Naive thymus-derived CD4-positive, alpha-beta T cell (primary cell): ENCODE data around the gene ARR3. TPM values are rescaled to one million over a fixed set of nuclear protein-coding genes. Genes with fewer than 3 reads are reported as not detected.
"Not testable (repeated sequence)": the region's sequence is repeated elsewhere in the genome, so short reads cannot be mapped to it uniquely, and the experiment has no call there.

Source experiments
- ATAC-seq: fragments of 150-1000 bp; cut with Tn5 transposase; 2 replicates; pipeline ENCODE4 v1.10.0; 2021; ENCODE audit warnings: mild to moderate bottlenecking, moderate library complexity
- CTCF ChIA-PET: fragments of 350-600 bp; sonication (Branson Sonifier 250); formaldehyde crosslinking; loops from one replicate; lab custom pipeline; 2021; ENCODE audit warnings: antibody characterized with exemption; lab: Charles Lee
- POLR2A ChIA-PET: fragments of 350-600 bp; sonication (Branson Sonifier 250); formaldehyde crosslinking; loops from one replicate; lab custom pipeline; 2021; ENCODE audit warnings: antibody characterized with exemption, inconsistent platforms; lab: Charles Lee
- DNase-seq, 9 donors: peaks; one replicate each; pipeline versions ENCODE4 v3.0.0 to v3.0.0-alpha.2; 2020 to 2022; ENCODE audit warnings: mixed read lengths in 1 of 9
- H3K27ac ChIP-seq: one replicate; pipeline ENCODE4 v1.7.0; 2013; ENCODE audit warnings: mild to moderate bottlenecking, low read depth, low read length, moderate library complexity
- H3K27me3 ChIP-seq, 2 donors: one replicate each; pipeline ENCODE4 v1.7.0; 2013; ENCODE audit warnings: low read length in 2 of 2, mild to moderate bottlenecking in 2 of 2, moderate library complexity in 2 of 2; ENCODE audit not compliant: control insufficient read depth in 2 of 2, insufficient read depth in 2 of 2
- H3K36me3 ChIP-seq, 3 experiments: 1 replicate in 2 of 3; 2 replicates in 1 of 3; pipeline ENCODE4 v1.7.0; 2013; ENCODE audit warnings: low read length in 3 of 3, mild to moderate bottlenecking in 3 of 3, moderate library complexity in 1 of 3; ENCODE audit not compliant: insufficient read depth in 3 of 3, control insufficient read depth in 2 of 3
- H3K4me1 ChIP-seq, 2 donors: one replicate each; pipeline ENCODE4 v1.7.0; 2013; ENCODE audit warnings: low read length in 2 of 2, mild to moderate bottlenecking in 2 of 2, moderate library complexity in 1 of 2; ENCODE audit not compliant: control insufficient read depth in 2 of 2, insufficient read depth in 2 of 2
- H3K4me3 ChIP-seq: 2 replicates; pipeline ENCODE4 v1.7.0; 2013; ENCODE audit warnings: mild to moderate bottlenecking, low read length
- H3K9me3 ChIP-seq, 3 experiments: 1 replicate in 2 of 3; 2 replicates in 1 of 3; pipeline ENCODE4 v1.7.0; 2013; ENCODE audit warnings: low read length in 3 of 3; ENCODE audit not compliant: control insufficient read depth in 2 of 3
- H3K27ac Mint-ChIP-seq, 9 donors: one replicate each; pipeline ENCODE4 v1.8.0; 2020 to 2022; ENCODE audit warnings: mixed read lengths in 9 of 9, mild to moderate bottlenecking in 8 of 9, moderate library complexity in 5 of 9, inconsistent platforms in 2 of 9
- H3K27me3 Mint-ChIP-seq, 5 donors: one replicate each; pipeline ENCODE4 v1.8.0; 2021 to 2022; ENCODE audit warnings: mixed read lengths in 5 of 5, mild to moderate bottlenecking in 1 of 5
- H3K36me3 Mint-ChIP-seq, 5 donors: one replicate each; pipeline ENCODE4 v1.8.0; 2020 to 2022; ENCODE audit warnings: mixed read lengths in 5 of 5, mild to moderate bottlenecking in 3 of 5, inconsistent platforms in 1 of 5
- H3K4me1 Mint-ChIP-seq, 7 donors: one replicate each; pipeline ENCODE4 v1.8.0; 2020 to 2022; ENCODE audit warnings: mixed read lengths in 7 of 7, mild to moderate bottlenecking in 3 of 7, inconsistent platforms in 1 of 7
- H3K4me3 Mint-ChIP-seq, 10 donors: one replicate each; pipeline ENCODE4 v1.8.0; 2020 to 2022; ENCODE audit warnings: mild to moderate bottlenecking in 10 of 10, mixed read lengths in 10 of 10, moderate library complexity in 6 of 10, inconsistent platforms in 2 of 10
- H3K9me3 Mint-ChIP-seq, 11 donors: one replicate each; pipeline ENCODE4 v1.8.0; 2020 to 2022; ENCODE audit warnings: mixed read lengths in 11 of 11, mild to moderate bottlenecking in 4 of 11, inconsistent platforms in 1 of 11, moderate library complexity in 1 of 11
- intact Hi-C, 2 donors: fragments of 100-400 bp; cut with micrococcal nuclease; formaldehyde crosslinking; loops; one replicate each; pipeline ENCODE4 v1.15.1; 2023
- polyA plus RNA-seq, 2 donors: library from polyadenylated mRNA; unstranded; fragments of 300-500 nt; fragmentation: Illumina TruSeq; gene quantifications; one replicate each; pipeline ENCODE4 v1.2.3, GENCODE V29; 2021
- total RNA-seq, 6 experiments: library from RNA in 5 of 6; stranded (reverse) in 5 of 6; gene quantifications; 1 replicate in 5 of 6; 2 replicates in 1 of 6; pipeline ENCODE4 v1.2.3 and lab custom pipeline; 2021 to 2026

The ARR3 gene
- total and polyA plus RNA-seq, 7 experiments from 2014 or later = not detected

GRCh38 chrX:70241501-70241900, 26.6 kb upstream of the ARR3 start:
- POLR2A ChIA-PET = no interaction called here
- H3K4me1 ChIP-seq = no peaks in the 10 kb centered on the region

GRCh38 chrX:70243601-70244000, 24.5 kb upstream of the ARR3 start:
- H3K27ac Mint-ChIP-seq, H3K4me1 Mint-ChIP-seq, H3K27me3 ChIP-seq, H3K4me1 ChIP-seq, H3K9me3 Mint-ChIP-seq, intact Hi-C loops, H3K36me3 Mint-ChIP-seq, ATAC-seq, H3K4me3 ChIP-seq, POLR2A ChIA-PET, H3K36me3 ChIP-seq, CTCF ChIA-PET, H3K9me3 ChIP-seq, H3K27ac ChIP-seq, H3K4me3 Mint-ChIP-seq, DNase-seq, H3K27me3 Mint-ChIP-seq: not testable (repeated sequence)

More at GRCh38 chrX:70241501-70241900, 26.6 kb upstream of the ARR3 start:
- Mint-ChIP-seq H3K27me3 (no peaks in the 10 kb centered on the region), H3K36me3 (peaks cover 0 to 2% (median 0%) of the 10 kb centered on the region in 5 donors), H3K4me1 (no peaks in the 10 kb centered on the region), H3K9me3 (no peaks in the 10 kb centered on the region), H3K4me3 (no peak overlapping the region), H3K27ac (no peak overlapping the region)
- no peak overlapping the region for H3K27ac ChIP-seq
- H3K27me3 ChIP-seq = no peaks in the 10 kb centered on the region
- no peak for ATAC-seq
- no peaks in the 10 kb centered on the region for H3K9me3 ChIP-seq
- no peak for DNase-seq
- H3K4me3 ChIP-seq = no peak overlapping the region
- CTCF ChIA-PET = no interaction called here
- intact Hi-C loops = no loop called here
- no peaks in the 10 kb centered on the region for H3K36me3 ChIP-seq

- Mint-ChIP-seq H3K4me1 (no peaks in the 10 kb centered on the region), H3K9me3 (no peaks in the 10 kb centered on the region), H3K27me3 (no peaks in the 10 kb centered on the region), H3K27ac (no peak overlapping the region), H3K4me3 (no peak overlapping the region), H3K36me3 (peaks cover 0 to 2% (median 0%) of the 10 kb centered on the region in 5 donors)
- CTCF ChIA-PET = no interaction called here
- H3K9me3 ChIP-seq = no peaks in the 10 kb centered on the region
- ATAC-seq (no peak), DNase-seq (no peak)
- H3K27ac ChIP-seq = no peak overlapping the region
- H3K4me3 ChIP-seq = no peak overlapping the region
- intact Hi-C loops = no loop called here
- no peaks in the 10 kb centered on the region for H3K4me1 ChIP-seq
- POLR2A ChIA-PET = no interaction called here
- H3K36me3 ChIP-seq = no peaks in the 10 kb centered on the region
- H3K27me3 ChIP-seq = no peaks in the 10 kb centered on the region
Measured at GRCh38 chrX:70244881-70245280, 23.3 kb upstream of the ARR3 start.

GRCh38 chrX:70247252-70247651, 20.9 kb upstream of the ARR3 start:
- Histone ChIP-seq H3K27me3 (no peaks in the 10 kb centered on the region), H3K9me3 (no peaks in the 10 kb centered on the region), H3K27ac (no peak overlapping the region), H3K4me1 (no peaks in the 10 kb centered on the region), H3K36me3 (no peaks in the 10 kb centered on the region), H3K4me3 (no peak overlapping the region)
- no peak for DNase-seq
- H3K4me3 Mint-ChIP-seq = no peak overlapping the region
- no peak overlapping the region for H3K27ac Mint-ChIP-seq
- ChIA-PET POLR2A (no interaction called here), CTCF (no interaction called here)
- no peaks in the 10 kb centered on the region for H3K9me3 Mint-ChIP-seq
- H3K27me3 Mint-ChIP-seq = no peaks in the 10 kb centered on the region
- no peak for ATAC-seq
- H3K4me1 Mint-ChIP-seq = no peaks in the 10 kb centered on the region
- intact Hi-C loops = no loop called here
- no peaks in the 10 kb centered on the region for H3K36me3 Mint-ChIP-seq

GRCh38 chrX:70252491-70252890, 15.6 kb upstream of the ARR3 start:
- H3K36me3 Mint-ChIP-seq = peaks cover 0 to 18% (median 6%) of the 10 kb centered on the region in 5 donors
- H3K27me3 ChIP-seq = no peaks in the 10 kb centered on the region
- H3K4me3 ChIP-seq = no peak overlapping the region
- no peaks in the 10 kb centered on the region for H3K27me3 Mint-ChIP-seq
- H3K27ac ChIP-seq = no peak overlapping the region
- H3K9me3 Mint-ChIP-seq = no peaks in the 10 kb centered on the region
- no peak overlapping the region for H3K4me3 Mint-ChIP-seq
- no peaks in the 10 kb centered on the region for H3K36me3 ChIP-seq
- H3K9me3 ChIP-seq = no peaks in the 10 kb centered on the region
- DNase-seq (no peak), ATAC-seq (no peak)
- H3K4me1 ChIP-seq = no peaks in the 10 kb centered on the region
- H3K27ac Mint-ChIP-seq = no peak overlapping the region
- H3K4me1 Mint-ChIP-seq = peaks cover 0 to 6% (median 0%) of the 10 kb centered on the region in 7 donors
- intact Hi-C loops = no loop called here
- CTCF ChIA-PET = no interaction called here
- POLR2A ChIA-PET = interaction anchor here (0.6 to 0.7 kb wide), 2 partner anchors 55 to 218 kb away, joined by 3 to 4 read pairs; no protein-coding TSS in a partner anchor

GRCh38 chrX:70253377-70254062, 14.6 kb upstream of the ARR3 start:
- H3K4me3 ChIP-seq = no peak overlapping the region
- DNase-seq (no peak), ATAC-seq (no peak)
- no peaks in the 10 kb centered on the region for H3K36me3 ChIP-seq
- H3K4me1 Mint-ChIP-seq = peaks cover 0 to 6% (median 0%) of the 10 kb centered on the region in 7 donors
- no peaks in the 10 kb centered on the region for H3K9me3 Mint-ChIP-seq
- peaks cover 0 to 18% (median 6%) of the 10 kb centered on the region in 5 donors for H3K36me3 Mint-ChIP-seq
- ChIA-PET CTCF (no interaction called here), POLR2A (no interaction called here)
- H3K27ac ChIP-seq = no peak overlapping the region
- H3K4me1 ChIP-seq = no peaks in the 10 kb centered on the region
- H3K27me3 ChIP-seq = no peaks in the 10 kb centered on the region
- intact Hi-C loops = no loop called here
- H3K4me3 Mint-ChIP-seq = no peak overlapping the region
- H3K9me3 ChIP-seq = no peaks in the 10 kb centered on the region
- H3K27ac Mint-ChIP-seq = no peak overlapping the region
- H3K27me3 Mint-ChIP-seq = no peaks in the 10 kb centered on the region

- no peaks in the 10 kb centered on the region for H3K4me1 ChIP-seq
- no peaks in the 10 kb centered on the region for H3K36me3 ChIP-seq
- Mint-ChIP-seq H3K36me3 (peaks cover 0 to 18% (median 6%) of the 10 kb centered on the region in 5 donors), H3K27me3 (no peaks in the 10 kb centered on the region), H3K9me3 (no peaks in the 10 kb centered on the region), H3K4me3 (no peak overlapping the region), H3K27ac (no peak overlapping the region), H3K4me1 (peaks cover 0 to 6% (median 0%) of the 10 kb centered on the region in 7 donors)
- H3K27ac ChIP-seq = no peak overlapping the region
- ChIA-PET POLR2A (no interaction called here), CTCF (no interaction called here)
- no peak for DNase-seq
- H3K4me3 ChIP-seq = no peak overlapping the region
- ATAC-seq = no peak
- intact Hi-C loops = no loop called here
- no peaks in the 10 kb centered on the region for H3K27me3 ChIP-seq
- H3K9me3 ChIP-seq = no peaks in the 10 kb centered on the region
Measured at GRCh38 chrX:70254063-70254400, 14.1 kb upstream of the ARR3 start.
